Measurements from ENCODE around the gene CFTR.
"Not testable (repeated sequence)": the region's sequence is repeated elsewhere in the genome, so short reads cannot be mapped to it uniquely, and the experiment has no call there.

CFTR gene

DNA sequence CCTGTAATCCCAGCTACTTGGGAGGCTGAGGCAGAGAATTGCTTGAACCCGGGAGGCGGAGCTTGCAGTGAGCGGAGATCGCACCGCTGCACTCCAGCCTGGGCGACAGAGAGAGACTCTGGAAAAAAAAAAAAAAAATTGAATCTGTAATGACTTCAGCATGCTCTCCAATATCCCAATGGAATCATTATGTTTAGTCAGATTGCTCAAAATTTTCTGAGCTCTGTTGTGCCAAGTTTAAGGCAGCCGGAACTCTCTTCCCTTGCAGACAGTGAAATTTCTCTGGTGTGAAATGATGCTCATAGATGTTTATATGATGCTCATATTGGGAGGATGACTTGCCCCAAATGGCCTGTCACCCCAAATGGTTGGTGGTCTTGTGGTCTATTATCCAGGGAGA is 212.5 kb downstream of the CFTR start:
- DNase-seq = no peak

- DNase-seq = no peak
These were observed 218.2 kb downstream of the CFTR start for GRCh38 chr7:117698018-117698417.

DNA sequence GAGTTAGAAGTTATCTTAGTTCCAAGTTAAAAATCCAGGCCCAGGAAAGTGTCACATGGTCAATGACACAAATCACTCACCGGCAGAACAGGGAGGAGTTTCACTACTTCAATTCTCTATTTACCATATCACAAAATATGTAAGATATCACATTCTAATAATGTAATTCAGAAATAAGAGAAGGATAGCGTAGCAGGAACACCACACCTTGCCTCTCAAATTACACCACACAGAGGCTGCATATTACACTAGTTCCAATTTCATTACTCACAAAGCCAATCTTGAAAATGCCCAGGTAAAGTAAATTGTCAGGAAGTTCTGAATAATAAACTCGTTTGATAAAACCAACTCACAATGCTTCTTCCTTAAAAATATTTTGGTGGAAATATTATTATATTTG is 224.2 kb downstream of the CFTR start:
- no peak for DNase-seq

DNA sequence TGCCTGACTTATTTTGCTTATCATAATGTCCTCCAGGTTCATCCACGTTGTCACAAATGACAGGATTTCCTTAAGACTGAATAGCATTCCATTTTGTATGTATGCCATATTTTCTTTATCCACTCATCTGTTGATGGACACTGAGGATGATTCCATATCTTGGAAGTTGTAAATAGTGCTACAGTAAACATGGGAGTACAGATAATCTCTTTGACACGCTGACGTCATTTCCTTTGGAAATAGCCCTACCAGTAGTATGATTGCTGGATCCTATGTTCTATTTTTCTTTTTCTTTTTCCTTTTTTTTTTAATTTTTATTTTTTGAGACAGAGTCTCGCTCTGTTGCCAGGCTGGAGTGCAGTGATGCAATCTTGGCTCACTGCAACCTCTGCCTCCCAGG is 225.8 kb downstream of the CFTR start:
- DNase-seq = no peak

- no peak for DNase-seq
These were observed 226.4 kb downstream of the CFTR start for GRCh38 chr7:117706210-117706609.

DNA sequence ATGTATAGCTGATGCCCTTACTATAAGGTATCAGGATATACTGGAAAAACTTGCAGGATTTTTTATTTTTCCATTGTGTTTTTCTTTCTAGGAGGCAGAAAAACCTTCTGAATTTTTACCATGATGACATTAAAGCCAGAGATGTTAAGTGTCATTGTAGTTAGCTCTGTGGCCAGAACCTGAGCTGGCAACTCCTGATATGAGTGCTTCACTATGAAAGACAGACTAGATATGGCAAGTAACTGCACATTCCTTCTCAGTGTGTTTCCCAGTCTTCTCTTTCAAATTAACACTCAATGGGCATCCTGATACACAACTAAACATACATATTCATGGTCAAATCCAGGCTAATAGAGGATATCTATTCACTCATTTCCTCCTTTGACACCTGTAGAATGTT is 227.3 kb downstream of the CFTR start:
- DNase-seq = no peak

- not testable (repeated sequence) for DNase-seq
These were observed 228.3 kb downstream of the CFTR start for GRCh38 chr7:117708173-117708572.

DNA sequence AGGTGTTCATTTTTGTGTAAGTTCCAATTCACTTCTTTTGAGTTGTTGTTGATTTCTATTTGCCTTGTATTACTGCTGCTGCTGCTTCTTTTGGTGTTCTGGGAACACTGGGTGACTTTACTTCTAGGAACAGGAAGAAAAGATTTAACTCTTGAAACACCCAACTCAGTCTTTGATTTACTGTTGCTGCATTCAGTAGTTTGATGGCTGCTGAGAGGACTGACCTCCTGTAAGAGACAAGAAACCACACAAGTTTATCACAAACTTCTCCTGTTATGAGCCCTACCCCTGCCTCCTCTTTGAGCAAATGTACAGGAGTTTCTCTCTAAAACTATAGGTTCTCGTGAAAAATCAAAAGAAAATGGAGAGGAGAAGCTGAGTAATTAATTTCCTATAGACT is 231.7 kb downstream of the CFTR start:
- no peak for DNase-seq

DNA sequence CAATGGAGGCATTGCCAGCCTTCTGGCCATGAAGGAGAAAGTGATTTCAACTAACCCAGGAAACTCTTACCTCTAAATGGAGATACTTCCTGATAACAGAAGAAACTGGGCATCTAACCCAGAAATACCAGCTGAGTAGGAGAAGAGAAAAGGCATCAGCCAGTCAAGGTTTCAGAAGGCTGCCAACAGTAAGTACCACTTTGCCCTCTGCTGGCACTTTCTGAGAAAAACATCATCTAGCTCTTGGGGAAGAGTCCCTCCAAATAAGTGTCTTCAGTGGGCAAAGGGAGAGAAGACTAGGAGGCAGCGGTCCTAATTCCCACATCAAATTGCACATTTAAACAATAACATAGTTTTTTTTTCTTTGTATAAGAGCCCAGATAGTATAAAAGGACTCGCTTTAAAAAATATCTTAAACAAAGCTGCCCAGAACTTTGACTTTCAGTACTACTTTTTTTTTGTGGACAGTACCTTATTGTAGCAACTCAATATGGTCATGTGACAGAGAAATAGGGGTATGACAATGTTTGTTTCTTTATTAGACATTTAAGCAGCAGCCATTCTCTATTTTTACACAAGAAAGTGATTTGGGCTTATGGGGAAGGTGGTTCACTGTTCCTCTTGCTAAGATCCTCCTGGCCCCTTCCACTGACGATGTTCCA is 236.1 kb downstream of the CFTR start:
- DNase-seq = peak; percentile 2

DNA sequence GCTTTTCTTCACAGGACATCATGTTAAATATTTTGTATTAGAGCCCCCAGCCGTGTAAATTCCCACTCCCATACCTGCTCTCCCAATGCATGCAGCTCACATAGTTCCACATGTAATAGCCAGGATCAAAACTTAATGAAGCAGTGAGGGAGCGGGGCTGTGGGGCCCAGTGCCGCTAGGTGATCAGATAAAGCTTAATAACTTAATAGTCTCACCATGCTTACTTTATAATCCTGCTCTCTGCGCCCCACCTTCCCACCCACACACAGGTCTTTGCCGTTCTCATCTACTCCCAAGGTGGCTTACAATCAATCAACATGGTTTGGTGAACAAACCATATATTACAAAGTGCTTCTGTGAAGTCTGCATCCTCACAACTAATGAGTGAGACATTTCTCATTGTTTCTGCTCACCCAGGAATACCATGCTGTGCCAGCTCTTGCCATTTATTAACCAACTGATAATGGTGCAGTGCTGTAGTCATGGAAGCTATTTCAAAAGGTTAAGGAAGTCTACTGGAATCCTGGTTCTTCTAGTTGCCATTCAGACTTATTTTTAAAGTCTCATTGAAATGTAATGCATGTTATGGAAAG is 237.0 kb downstream of the CFTR start:
- DNase-seq = no peak

DNA sequence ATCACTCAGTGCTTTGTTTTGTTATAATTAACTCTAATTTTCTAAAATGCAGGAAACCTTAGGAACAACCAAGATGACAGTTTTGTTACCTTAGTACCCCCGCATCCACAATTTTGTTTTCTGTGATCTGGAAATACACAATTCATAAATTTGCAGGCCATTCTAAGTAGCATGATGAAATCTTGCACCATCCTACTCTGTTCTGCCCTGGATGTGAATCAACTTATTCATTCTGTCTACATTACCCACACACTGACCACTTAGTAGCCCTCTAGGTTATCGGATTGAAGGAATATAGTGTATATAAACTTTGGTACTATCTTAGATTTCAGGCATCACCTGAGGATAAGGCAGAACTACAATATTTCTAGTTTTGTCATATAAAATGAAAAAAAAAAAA is 237.5 kb downstream of the CFTR start:
- DNase-seq = no peak
